HG03439 (cell line): ENCODE data around the gene ARMC12.

ENCODE experiments used
- ATAC-seq: cut with Tn5 transposase; IDR thresholded peaks from one replicate; pipeline ENCODE4 v1.9.1; 2021; ENCODE audit warnings: mild to moderate bottlenecking, moderate library complexity; ENCODE audit not compliant: unreplicated experiment

Gene ARMC12

GRCh38 chr6:35774116-35774794 is 37.4 kb downstream of the ARMC12 start:
- no peak for ATAC-seq

DNA sequence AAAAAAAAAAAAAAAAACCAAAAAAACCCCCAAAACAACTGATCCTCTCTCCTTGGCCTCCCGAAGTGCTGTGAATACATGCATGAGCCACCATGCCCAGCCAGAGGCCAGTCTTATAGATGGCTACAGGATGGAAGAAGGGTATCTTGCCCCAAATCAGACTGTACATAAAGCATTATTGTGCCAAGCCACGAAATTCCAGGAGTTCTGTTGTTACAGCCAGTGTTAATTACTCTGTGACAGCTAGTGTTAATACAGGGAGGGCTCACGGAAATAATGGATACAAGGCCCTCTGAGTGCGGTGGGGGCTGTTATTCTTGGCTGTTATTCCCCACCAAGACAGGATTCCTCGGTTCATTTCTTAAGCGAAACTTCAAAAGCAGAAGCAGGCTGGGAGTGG is 38.2 kb downstream of the ARMC12 start:
- no peak for ATAC-seq

DNA sequence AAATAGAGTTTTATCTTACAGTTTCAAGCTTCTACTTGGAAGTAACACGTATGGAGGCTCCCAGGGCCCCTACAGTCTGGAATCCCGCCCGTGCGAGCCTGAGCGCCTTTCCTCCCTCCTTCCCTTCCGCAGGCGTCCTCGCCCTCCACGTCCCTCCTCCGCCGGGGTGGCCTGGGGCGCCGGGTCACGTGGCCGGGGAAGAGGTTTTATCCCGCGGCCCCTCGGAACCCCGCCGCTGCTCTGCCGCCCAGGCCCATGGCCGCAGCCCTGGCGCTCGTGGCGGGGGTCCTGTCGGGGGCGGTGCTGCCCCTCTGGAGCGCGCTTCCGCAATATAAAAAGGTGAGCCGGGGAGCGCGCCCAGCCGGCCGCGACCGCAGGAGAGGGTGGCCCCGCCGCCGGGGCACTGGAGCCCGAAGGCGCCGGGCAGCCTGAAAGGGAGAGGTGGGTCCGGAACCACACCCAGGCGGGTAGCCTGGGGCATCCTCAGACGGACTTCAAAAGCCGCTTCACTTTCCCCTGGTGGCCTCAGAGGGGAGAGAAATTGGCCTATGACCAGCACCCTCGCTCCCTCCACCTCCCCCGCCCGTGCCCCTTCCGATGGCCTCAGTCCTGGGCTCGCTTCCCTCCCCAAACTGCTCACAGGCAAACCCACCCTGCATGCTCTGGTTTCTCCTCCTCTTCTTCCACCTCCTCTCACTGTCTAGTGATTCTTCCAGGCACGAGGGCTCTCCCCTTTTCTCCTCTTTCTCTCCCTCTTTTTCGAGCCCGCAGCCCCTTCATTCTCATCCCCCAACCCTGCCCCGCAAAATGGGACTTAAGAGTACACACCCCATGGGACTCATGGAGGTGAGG is 39.8 kb downstream of the ARMC12 start, which contains the start of gene CLPSL2:
Gene CLPSL2, plus strand, starts transcription at position 235 of the 852 bp plus-strand sequence. Its CDS starts 21 bp downstream, at position 256.
- ATAC-seq = no peak

GRCh38 chr6:35777356-35778102 is 40.7 kb downstream of the ARMC12 start:
- ATAC-seq = no peak

DNA sequence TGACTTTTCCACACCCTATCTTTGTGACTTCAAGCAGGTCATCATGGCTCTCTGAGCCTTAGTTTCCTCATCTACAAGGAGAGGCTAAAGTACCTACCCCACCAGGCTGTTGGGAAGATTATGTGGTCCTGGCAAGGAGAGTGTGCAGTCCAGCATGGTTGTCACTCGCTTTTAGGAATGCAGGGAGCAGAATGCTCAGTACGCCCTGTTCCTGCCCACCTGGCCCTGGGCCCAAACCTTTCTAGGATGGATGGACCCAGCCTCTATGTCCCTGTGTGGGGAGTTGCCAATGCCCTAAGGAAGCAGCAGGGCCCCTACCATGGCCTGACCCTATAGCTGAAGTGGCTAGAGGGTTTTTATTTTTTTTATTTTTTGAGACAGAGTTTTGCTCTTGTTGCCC is 41.6 kb downstream of the ARMC12 start:
- ATAC-seq = no peak

GRCh38 chr6:35780719-35781118 is 43.9 kb downstream of the ARMC12 start, which contains the start of gene CLPSL1:
CLPSL1 (plus strand) TSS chr6:35781019; CDS start chr6:35781111, 92 bp downstream.
- no peak for ATAC-seq

DNA sequence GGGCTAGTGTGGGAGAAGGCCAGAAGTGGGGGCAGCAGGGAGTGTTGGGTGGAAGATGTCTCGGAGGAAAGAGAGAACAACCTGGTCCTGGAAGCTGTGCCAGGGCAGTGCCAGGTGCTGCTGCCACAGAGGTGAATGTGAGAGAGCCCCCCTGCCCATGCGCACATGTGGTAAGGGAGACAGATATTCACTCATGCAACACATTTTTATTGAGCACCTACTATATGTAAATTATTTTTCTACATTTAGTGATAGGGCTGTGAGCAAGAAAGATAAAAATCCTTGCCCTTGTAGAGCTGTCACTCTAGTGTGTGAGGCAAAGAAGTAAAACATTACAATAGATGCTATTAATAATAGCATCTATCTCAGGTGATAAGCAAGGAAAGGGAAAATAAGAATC is 44.5 kb downstream of the ARMC12 start:
- ATAC-seq = no peak

DNA sequence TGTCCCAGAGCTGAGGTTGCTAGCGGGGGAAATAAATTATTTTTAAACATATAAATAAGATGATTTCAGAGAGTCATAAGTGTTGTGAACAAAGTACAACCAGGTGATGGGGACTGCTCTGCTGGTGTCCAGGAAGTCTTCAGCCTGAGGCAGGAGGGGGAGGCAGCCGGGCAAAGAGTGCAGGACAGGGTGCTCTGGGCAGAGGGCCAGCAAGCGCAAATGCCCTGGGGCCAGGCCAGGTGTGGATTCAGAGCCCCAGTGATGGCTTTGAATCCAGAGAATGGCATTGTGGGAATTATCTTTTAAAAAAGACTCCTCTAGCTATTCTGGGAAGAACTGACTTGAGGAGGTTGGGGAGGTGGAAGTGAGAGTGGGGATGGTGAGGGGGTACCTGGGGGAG is 45.6 kb downstream of the ARMC12 start:
- ATAC-seq = no peak

- ATAC-seq = no peak
These were observed 47.4 kb downstream of the ARMC12 start for GRCh38 chr6:35784200-35784599.

GRCh38 chr6:35786272-35786671 is 49.4 kb downstream of the ARMC12 start:
- no peak for ATAC-seq

DNA sequence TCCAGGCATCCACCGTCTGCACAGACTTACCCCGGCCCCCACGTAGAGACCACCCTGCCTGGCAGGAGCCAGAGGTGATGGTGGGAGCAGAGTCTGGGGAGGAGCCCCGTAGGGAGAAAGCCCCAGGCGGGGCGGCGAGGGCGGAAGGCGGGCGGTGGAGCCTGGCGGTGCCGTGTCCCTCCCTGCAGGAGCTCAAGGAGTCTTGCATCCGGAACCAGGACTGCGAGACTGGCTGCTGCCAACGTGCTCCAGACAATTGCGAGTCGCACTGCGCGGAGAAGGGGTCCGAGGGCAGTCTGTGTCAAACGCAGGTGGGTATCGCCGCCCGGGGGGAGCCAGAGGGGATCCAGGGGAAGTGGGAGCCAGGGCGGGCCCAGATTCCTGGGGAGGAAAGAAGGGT is 50.0 kb downstream of the ARMC12 start:
- no peak for ATAC-seq

- ATAC-seq = no peak
These were observed 50.7 kb downstream of the ARMC12 start for GRCh38 chr6:35787266-35788218.

DNA sequence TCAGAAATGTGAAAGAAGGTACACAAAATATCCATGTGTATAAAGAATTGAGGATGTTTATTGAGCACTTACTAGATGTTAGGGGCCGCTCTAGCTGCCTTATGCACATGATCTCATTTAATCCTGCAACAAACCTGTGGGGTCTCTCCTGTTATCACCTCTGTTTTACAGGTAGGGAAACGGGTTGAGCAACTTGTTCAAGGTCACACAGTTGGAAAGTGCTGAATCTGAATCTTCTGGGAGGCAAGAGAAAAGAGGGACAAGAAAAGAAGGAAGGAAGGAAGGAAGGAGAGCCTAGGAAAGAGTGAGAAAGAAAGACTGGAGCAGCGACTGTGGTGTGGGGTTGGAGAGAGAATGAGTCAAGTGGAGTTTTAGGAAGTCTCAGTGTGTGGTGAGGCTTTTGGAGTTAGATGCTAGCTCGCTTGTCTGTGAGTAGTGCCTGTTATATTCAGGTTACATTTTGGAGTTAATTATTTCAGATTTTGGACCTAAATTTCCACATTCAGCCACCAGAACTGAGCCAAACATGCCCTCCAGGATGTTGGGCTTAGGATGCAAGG is 51.7 kb downstream of the ARMC12 start:
- no peak for ATAC-seq

DNA sequence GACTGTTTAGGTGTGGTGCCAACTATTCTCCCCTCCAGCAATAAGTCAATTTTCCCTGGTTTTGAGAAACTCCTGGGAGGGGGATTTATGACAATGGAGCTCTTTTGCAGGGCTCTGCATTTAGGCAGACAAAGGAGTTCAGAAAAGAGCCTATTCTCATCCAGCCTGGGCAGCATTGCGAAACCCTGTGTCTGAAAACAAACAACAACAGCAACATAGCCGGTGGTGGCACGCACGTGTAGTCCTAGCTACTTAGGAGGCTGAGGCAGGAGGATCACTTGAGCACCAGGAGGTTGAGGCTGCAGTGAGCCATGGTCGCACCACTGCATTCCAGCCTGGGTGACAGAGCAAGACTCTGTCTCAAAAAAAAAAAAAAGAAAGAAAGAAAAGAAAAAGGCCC is 53.9 kb downstream of the ARMC12 start:
- ATAC-seq = no peak

DNA sequence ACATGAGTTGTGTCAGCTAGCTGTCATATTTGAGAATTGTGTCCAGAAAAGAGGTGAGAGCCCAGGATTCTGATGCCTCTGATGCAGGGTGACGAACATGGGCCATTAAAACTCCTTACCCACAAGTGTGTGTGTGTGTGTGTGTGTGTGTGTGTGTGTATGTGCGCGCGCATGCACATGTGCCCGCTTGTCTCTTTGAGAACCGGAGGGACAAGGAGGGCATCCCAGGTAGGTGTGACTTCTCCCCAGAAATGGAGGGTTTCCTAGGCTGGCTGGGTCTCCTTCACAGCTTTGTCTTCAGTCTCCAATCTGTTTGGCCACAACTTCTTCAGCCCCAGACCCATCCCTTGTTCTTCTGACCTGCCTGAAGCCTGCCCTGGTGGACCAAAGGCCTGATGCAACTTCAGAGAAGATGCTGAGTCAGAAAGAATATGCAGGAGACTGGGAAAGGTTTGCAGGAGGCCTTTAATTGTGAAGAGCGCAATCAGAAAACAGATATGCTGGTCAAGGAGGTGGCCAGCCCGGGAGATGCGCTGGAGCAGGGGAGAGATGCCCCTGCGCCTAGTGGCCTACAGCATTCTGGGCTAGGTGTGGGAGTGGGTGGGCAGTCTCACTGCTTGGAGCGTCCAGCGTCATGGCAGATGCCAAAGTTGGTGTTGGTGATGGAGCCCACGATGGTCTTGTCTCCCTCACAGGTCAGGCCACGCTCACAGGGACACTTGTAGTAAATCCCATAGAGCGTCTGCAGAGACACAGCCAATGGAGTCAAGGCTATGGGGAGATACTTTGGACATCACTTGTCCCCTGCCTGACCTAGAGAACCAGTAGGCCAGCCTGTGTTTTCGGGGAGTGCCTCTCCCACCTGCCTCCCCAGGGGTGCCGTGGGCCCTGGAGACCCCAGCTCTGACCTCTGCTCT is 58.0 kb downstream of the ARMC12 start:
- ATAC-seq = no peak

DNA sequence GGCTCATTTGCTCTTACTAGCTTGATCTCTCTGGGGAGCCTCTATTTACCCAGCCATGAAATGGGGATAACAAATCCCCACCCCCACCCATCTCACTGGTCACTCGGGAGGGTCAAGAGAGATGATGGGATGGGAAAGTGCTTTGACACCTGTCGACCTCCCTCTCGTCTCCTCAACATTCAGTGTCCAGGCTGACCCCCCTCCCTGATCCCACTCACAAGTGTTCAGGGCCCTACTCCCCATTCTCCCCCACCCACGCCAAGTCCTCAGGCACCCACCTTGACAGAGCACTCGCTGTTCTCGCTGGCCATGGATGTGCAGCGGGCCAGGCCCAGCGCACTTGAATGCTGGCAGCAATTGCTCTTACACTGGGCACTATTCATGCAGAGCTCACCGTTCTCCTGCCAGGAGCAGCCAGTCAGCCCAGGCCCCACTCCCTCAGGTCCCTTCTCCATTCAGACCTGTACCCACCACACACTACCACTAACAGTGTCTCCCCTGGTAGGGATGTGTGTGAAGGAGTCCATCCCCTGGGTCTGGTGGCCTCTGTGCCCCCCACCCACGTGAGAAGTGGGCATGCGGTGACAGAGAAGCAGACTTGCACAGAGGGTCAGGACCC is 58.7 kb downstream of the ARMC12 start:
- no peak for ATAC-seq

DNA sequence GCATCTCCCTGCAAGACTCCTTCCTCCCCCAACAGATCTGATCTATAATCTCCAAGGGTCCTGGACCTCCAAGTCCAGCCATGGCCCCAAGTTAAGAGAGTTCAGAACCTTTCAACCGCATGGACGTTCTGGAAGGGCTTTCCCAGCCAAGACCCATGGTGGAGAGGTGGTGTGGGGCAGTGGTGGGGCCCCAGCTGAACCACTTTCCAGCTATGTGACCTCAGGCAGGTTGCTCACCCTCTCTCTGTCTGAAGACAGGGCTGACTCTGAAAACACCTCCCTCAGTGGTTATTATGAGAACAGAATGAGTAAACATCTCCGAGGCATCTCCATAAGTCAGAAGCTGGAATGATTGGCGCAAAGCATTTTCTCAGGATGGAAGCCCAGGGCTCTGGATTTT is 59.4 kb downstream of the ARMC12 start:
- ATAC-seq = no peak

DNA sequence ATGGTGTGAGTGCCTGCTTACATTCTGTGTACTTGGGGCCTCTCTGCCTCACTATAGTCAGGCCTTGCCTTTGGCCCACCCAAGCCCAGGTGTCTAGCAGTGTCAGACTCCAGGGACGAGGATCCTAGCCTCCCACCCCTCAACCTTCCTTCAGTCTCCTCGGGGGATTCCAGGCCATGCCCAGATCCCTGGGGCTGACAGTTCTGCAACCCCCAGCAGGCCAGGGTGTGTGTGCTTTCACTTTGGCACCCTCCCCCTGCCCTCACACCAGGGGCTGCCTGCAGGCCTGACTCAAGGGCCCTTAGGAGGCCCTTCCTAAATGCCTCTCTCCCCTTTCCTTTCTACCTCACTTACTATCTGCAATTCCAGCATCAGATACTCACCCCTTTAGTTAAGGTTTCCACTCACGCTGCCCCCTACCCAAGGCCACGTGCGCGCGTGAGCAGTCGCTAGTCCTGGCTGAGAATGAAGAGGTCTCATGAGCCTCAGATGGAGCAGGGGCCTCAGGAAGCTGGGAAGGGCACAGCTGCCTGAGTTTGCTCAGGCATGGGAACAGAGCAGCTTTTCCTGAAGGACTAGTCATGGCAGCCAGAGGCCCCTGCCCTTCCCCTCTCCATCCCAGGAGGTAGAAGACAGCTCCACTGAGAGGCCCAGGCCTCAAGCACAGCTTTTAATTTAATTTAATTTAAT is 61.1 kb downstream of the ARMC12 start:
- ATAC-seq = no peak
